HG03196 (cell line): Measurements from ENCODE around the gene EPYC.

Experiments used
- ATAC-seq: cut with Tn5 transposase; IDR thresholded peaks from one replicate; pipeline ENCODE4 v1.9.1; 2021; ENCODE audit not compliant: unreplicated experiment

Gene EPYC, protein sequence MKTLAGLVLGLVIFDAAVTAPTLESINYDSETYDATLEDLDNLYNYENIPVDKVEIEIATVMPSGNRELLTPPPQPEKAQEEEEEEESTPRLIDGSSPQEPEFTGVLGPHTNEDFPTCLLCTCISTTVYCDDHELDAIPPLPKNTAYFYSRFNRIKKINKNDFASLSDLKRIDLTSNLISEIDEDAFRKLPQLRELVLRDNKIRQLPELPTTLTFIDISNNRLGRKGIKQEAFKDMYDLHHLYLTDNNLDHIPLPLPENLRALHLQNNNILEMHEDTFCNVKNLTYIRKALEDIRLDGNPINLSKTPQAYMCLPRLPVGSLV

DNA sequence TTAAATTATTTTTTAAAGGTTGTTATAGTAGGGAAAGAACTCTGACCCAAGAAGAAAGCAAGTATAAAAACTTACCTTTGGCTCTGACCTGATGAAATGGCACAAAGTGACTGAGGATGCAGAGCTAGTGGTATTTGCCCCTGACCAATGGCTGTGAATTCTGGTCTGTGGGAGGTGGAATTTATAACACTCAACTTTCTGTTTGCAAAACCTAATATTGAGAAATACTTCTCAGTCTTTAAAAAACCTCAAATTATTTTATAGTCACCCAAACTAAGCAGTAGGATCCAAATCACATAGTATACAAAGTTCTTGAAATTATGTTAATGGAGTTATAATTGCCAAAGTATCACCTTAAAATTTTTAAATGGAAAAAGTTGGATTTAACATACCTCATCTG, at the start of gene EPYC:
TSS of gene EPYC (minus strand) at position 101 of the 400 bp plus-strand sequence. CDS start 2,407 bp downstream, outside the sequence.
- no peak for ATAC-seq

DNA sequence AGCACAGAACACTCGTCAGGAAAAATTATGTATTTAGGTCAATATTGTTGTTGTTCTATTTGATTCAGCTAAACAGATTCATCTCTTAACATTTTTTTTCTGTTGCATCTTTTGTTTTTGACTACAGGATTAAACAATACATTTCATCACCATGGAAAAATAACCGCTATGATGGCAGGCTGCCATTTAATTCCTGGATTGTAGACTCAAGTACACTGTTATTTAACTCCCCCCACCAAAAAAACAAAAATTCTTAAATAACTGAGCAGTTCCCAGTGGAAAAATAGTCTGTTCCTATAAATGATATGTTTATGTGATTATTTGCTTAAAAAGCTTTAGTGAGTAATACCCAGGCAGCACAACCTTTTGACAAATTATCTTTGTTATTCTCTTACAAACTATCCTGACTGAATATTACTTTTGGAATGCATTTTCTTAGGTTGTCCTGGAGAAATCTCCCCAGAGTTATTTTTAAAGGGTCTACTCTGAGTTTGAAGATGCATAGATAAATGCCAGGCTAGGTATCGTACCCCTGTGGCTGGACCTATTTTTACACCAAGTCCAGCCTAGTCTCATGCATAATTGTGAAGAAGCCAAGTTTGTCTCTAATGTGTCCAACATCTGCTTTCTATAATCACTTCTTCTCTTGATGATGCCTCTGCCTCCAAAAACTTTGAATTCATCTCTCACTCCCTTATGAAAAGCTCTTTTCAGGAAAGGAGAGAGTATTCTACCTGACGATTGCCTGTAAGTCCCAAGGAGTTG, 49.4 kb upstream of the EPYC start:
- no peak for ATAC-seq

DNA sequence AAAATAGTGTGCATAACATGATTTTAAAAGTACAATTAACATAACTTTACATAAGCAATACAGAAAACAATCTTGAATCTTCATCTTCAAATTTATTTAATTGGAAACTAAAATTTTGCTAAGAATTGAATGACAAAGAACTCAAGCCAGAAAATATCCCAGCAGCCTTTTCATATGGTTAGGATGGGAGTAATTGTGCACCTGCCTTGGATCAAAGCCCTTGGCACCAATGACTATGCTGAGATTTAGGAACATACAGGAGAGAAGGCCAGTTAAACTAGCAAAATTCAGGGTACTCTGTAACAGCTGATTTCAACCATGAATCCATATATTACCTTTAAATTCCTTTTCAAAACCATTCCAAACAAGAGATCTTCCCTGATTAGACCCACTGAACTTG, 47.3 kb upstream of the EPYC start:
- no peak for ATAC-seq

DNA sequence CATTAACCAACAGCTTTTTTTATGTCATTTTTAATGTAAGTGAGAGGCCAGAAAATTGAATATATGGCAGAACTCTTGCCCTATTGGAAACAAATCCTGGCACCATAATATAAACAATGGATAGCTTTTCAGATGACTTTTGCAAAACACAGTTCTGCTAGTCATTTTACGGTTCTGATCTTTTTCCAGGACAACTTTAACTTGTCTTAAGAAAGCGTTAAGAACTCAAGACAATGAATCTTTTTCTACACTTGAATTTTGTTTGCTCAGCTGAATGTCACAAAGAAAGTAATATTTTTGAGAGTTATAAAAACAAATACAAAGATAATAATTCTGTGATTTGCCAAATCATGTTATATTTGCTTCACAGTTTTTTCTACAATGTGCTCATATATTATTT, 39.8 kb upstream of the EPYC start:
- no peak for ATAC-seq

DNA sequence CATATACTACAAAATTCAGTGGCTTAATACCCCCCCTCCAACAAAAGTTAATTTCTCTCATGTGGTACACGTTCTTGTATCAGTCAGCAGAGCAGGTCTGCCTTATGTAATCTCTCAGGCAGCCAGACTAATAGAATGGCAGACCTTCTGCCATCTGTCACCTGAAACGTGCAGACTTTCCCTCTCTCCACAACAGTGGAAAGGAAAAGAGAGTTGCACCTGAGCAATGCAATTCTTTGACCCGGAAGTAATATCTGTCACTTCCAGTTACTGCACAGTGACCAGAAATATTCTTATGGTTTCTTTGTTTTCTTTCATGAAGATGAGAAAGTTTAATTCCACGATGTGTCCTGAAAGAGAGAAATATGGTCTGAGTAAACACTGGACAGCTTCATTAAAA, 38.6 kb upstream of the EPYC start:
- ATAC-seq = no peak

DNA sequence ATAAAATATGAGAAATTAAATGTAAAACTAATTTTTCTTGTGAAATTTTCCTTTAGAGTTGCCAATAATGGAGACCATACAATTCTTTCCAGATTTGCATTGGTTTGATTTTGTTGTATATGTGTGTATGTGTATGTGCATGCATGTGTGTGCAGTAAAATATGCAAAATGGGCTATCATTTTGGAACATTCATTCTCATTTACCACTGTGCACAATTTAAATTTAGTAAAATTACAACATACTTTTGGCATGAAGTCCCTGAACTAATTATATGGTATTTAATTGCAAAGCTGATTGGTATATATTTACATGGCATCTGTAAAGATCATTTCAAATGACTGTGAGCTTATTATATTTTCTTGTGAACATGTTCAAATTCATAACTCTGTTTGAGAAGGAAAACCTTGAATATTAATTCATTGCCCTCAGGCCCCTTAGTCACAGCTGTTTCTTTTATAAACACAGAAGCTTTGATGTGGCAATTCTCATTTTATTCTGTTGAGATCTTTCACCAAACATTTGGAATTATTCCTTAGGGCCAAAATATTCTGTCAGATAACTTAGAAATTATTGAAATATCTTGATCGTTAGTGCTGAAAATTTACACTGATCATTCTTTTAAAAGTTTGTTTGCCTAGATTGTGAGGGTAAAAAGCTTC, 35.5 kb upstream of the EPYC start:
- no peak for ATAC-seq

DNA sequence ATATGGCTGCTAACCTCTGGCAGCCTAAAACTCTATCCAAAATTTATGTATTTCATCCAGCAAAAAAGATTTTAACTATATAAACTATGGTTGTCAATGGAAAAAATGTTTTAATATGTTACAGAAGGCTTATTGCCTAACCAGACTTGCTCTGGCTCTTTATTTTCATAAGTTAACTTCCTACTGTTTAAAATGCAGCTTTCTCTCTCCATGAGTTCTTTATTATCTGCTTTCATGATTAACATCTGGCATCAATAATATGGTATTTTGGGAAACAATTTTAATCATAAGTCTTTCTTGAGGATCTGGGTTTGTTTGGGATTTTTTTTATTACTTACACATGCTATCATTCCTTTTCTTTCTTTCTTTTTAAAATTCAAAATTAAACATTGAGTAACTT, 32.5 kb upstream of the EPYC start:
- no peak for ATAC-seq

DNA sequence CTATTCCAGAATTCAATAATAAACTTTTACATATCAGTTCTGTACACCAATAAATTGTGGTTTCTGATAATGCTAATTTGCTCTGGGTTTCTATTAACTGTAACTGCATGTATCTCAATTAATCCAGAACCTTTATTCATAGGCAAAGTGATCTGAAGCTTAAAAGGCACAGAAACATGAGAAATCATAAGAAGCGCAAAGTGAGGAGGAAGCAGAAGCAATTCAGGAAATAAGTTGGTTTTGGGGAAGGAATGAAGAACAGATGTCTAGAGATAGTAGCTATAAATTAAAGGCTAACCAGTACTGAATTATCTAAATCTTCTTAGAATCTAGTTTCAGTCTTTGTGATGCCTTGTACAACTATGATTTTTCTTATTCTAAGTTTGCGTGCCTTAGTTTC, 28.5 kb upstream of the EPYC start:
- ATAC-seq = no peak

DNA sequence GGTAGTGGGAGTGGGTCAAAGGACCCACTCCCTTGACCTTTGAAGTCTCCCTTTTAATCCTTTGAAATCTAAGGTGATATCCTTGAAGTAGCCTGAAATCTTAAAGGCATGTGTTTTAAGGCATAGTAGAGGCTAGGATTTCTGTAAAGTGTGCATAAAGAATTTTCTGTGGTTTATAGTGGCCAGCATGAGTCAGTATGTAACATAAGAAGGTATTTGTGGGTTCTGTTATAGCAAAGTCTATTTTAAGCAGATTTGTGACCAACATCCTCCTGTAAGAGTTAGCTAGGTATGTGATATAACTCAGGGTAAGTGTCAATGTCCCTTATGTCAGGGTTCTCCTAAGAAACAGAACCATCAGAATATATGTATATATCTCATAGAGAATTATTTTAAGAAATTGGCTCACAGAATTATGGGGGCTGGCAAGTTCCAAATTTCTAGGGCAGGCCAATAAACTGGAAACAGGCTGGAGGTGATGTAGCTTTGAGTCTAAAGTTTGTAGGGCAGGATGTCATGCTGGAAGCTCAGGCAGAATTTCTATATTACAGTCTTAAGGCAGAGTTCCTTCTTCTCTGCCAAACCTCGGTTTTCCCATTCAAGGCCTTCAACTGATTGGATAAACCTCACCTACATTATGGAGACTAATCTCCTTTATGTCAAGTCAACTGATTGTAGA, 18.7 kb upstream of the EPYC start:
- no peak for ATAC-seq

DNA sequence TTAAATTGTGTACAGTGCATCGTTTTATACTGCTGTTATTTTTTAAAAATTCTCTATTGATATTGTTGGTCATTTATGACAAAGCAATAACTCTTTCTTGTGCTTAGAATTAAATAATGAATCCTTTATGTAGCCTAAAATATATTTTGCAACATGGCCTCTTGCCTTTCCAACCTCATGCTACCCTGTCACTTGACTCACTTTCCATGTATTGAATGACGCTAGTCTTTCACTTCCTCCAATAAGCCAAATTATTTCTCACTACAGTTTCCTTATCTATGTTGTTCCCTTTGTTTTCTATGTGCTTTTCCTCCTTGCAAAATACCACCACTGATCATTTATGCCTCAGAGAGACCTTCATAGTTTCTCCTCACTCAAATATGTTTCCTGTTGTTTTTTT, 16.3 kb upstream of the EPYC start:
- no peak for ATAC-seq

DNA sequence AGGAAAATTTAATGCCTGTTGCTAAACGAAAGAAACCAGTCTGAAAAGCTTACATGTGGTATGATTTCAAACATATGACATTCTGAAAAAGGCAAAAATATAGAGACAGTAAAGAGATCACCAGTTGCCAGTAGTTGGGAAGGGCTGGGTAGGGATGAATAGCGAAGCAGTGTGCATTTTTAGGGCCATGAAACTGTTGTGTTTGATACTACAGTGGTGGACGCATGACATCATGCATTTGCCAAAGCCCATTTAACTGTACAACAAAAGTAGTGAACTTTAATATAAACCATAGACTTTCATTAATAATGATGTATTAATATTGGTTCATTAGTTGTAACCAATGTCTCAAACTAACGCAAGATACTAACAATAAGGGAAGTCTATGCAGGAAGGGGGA, 14.7 kb upstream of the EPYC start:
- ATAC-seq = no peak

DNA sequence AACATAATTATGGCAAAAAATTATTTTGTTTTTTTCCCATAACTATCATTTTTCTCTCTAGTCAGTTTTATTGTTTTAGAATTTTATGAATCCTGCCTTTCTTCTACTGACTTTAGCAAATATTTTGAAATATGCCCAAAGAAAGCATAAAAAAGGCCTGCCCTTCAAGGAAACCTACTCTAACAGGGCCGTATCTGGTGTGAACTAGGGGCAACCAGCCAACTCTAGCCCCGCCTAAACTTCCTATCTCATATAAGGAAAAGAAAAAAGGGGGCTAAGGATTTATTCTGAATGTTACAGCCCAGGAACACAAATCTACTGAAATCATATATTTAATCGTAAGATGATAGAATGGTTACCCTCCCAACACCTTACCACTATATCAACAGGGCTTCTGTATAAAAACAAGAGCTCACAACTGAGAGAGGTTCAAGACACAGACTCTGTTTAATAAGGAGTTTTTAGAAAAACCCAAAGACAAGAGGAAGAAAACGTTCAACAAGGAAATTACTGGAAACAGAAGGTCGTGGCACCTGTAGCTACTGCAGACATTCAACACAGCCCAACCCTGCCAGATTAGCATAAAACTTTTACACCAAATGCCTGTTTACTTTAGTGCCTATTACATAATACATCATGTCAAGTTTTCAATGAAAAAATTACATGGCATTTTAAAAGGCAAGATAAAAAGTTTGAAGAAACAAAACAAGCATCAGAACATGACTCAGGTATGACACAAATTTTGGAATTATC, 12.9 kb upstream of the EPYC start:
- ATAC-seq = no peak

DNA sequence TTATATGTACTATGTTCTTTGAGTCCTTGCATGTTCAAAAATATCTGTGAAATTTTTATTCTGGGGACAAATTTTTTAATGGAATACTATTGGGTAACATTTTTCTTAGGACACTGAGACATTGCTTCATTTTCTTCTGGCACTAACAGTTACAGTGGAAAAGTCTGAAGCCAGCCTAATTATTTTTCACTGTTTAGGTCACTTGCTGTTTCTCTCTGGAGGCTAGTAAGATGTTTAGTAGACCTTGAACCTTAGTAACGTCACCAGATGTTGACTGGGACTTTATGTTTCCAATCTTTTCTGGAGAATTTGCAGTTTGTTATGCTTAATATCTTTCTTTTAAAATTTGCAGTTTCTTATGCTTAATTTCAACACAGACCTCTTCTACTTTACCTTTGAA, 12.3 kb upstream of the EPYC start:
- ATAC-seq = no peak

DNA sequence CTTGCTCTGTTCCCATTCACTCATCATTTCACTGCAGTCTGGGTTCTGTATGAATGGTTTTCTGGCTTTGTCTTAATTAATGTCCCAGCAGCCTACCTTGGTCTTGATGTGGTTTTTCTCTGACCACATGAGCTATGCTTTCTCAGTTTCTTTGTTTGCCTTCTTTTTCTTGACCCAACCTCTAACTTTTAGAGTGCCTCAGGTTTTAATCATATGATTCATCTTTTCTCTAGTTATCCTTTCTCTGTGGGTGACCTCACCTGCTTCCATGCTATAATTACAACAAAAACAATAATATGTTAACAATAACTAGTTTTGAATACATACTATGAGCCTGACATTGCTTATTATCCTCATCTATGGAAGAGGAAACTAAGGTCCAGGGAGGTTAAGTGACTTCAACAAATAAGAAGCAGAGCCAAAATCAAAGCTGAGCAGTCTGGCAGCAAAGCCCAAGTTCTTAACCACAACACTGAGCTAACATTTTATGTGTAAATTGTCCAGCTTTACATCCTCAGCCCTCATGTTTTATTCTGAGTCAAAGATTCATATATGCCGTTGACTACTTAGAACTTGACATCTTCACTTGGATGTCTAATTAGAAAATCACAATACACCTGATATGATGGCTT, 4.7 kb upstream of the EPYC start:
- ATAC-seq = peak; percentile 94

DNA sequence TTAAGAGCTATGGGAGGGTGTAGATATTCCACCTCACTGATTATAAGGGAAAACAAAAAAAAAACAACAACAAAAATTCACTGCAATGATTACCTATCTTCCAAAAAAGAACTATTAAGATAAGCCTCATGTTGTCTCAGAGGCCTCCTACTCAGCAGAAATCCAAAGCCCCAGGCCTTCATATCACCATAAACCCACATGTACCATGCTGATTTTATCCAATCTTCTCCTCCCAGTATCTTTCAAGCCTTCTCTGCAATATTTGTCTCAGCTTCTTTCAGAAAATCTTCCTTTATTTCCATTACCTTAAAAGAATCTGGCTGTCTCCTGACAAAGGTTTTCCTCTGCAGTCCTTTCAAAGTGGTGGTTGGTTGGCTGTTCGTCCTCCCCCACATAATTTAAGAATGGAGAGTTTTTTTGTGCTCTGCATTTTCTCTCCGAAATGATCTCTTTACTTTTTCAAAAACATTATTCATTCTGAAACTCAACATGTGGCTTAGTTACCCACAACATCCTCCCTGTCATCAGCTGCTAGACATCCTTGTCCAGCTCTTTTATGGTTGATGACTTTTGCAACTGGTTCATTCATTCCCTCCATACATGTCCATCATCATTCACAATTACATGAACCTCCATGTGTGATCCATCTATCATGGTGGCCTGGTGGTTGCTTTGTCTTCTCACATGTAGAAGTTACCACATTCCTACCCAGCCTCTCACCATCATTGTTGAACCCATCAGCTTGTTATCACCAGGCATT, 2.9 kb upstream of the EPYC start:
- ATAC-seq = peak; percentile 69

DNA sequence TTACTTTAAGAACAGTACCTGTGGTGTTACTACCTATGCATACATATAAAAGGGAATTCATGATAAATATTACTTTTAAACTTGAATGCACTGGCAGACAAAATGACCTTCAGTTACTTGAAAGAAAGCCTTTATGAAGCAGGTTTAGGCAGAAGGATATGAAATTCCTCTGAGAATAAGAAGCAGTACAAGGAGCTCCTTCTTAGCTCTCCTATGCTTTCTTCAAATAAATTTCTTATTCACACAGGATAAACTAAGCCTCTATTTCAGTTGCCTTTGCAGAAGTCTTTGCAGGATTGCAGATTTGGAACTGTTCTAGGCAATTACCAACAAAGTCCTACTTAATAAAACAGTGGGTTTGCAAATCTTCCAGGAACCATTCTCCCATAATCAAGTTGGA, 1.0 kb downstream of the EPYC start:
- no peak for ATAC-seq

DNA sequence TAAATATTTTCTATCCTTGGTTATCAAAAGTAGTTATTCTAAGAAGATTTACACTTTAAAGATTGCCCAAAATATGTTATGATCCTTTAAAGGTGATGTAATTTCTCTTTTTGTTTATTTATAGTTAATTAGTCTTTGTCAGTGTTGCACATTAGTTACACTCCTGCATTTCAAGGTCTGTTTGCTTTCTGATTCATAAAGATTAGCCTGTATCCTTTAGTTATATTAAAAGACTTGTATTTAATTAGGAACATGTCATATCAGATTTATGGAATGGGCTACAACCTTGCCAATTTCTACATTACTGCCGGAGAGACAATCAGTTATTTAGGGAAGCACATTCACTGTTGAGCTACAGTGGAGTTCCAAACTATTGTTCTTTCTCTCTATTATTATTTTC, 3.5 kb downstream of the EPYC start:
- no peak for ATAC-seq

DNA sequence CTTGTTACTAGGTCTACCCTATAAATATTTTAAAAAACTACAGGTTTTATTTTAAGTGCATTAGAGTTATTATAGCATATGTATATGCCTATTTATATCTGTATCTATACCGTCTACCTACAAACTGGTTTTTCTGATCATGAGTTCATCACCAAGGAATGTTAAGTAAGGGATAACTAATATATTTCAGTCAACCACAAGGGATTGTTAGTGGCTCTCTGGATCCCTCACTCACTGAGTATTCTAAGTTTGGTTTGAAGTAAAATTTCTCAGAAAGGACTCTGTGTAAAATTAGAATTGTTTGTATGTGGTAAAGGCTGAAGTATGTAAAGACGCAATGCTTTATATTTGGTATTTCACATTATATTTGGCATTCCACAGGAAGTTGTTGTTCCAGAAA, 4.8 kb downstream of the EPYC start:
- ATAC-seq = no peak

DNA sequence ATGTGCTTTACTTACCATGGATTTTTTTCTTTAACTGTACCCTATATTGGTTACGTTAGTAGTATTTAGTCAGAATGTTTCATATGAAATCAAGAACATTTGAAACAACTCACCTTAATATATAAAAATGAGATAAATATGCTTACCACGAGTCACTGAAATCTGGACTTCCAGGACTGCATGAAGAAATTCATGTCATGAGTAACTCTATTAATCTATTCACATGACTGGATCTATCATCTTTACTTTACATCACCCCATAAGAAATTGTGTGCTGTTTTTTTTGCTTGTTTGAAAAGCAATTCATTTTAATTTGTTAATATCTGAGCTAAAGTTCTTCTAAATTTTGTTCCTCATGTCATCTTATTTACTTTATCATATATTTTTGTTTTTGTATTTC, 5.2 kb downstream of the EPYC start:
- ATAC-seq = no peak

DNA sequence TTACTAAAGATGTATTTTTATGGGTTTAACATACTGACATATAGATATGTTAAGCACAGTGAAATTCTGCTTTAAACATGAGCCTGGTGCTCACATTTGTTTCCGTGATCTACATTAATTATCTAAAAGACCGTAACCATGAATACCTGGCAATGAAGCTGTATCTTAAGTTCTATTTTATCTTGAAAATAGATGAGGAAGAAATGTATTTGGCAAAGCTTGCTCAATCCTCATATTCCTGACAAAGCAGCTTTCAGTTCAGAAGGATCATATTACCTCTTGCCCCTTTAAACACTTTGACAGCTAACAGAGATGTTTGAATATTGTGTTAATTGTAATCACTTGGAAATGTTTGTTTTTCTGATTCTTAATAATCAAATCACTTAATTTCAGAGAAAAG, 9.8 kb downstream of the EPYC start:
- no peak for ATAC-seq
